Frontal cortex (tissue), 4 donors: Measurements from ENCODE around the gene PLCL1. TPM values are rescaled to one million over a fixed set of nuclear protein-coding genes. Genes with fewer than 3 reads are reported as not detected.

Experiments used
- DNase-seq, 2 donors: peaks; one replicate each; pipeline ENCODE4 v3.0.0; 2012; ENCODE audit warnings: low spot score in 2 of 2
- FAIRE-seq: peaks from 2 replicates; lab custom pipeline; 2012; peaks lifted over from hg19 to GRCh38; lab: Jason Lieb, UNC
- total RNA-seq: library from RNA; depleted of rRNA; stranded (reverse); fragments of >200 nt; gene quantifications from one replicate; pipeline ENCODE4 v1.2.3, GENCODE V29; 2014
- donor health status: control.
- donor health status: control.
- donor health status: control.

The PLCL1 gene
- total RNA-seq, 1 donor from 2014 or later: 32.6 TPM

DNA sequence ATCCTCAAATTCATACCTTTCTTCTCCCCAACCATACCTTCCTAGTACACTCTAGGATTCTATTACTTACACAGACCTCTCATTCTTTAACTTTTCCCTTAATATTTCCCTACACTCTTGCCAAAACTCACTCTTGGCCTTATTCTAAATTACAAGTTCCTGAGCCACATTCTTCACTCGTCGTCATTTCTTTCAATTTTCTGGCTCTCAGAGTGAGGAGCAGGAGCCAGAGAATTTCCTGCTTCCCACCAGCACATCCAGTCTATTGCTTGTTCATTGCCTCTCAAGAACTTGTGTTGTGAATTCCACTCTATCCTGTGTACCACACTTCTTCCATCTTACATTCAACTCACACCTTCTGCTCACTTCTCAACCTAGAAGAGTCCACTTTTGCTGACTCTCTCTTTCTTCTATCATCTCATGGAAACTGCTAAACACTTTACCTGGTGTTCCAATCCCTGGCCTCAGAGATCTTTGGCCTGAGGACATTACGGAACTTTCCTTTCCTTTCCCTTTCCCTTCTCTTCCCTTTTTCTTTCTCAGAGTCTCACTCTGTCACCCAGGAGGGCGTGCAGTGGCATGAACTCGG is 171.6 kb downstream of the PLCL1 start:
- FAIRE-seq (no peak), DNase-seq (no peak)

DNA sequence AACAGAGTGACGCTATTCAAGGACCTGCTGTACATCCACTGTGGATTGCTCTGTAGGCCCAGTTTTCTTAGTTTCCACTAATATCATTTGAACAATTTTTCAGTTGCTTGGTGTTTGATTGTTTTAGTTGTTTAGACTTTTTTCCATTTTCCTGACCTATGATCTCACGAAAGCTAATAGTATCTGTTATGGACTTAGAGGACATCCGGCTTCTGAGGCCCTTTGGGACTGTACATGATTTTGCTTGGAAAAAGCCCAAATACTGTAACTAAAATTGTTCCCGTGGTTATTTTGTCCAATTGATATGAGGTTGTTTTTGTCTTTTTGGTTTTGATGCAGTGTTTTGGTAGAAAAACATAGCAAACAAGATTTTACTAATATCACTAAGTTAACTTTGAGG is 174.6 kb downstream of the PLCL1 start:
- DNase-seq (no peak), FAIRE-seq (no peak)

DNA sequence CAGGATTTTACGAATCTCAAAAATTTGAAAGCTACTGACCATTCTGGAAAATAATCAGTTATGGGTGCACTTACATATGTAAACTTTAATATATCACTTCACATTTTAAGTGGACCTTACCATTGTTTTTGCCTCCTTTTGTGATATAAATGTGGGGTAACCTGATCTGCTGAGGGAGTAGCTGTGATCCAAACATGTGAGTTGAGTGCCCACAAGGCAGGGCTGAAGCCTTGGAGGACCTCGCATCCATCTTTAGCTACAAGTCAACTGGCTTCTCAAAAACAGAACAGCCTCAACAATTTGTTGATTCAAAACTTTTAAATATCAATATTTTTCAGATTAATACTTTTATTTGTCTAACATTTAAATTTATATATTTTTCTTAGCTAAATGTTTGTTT is 178.2 kb downstream of the PLCL1 start:
- DNase-seq (no peak), FAIRE-seq (peak; percentile 78)

DNA sequence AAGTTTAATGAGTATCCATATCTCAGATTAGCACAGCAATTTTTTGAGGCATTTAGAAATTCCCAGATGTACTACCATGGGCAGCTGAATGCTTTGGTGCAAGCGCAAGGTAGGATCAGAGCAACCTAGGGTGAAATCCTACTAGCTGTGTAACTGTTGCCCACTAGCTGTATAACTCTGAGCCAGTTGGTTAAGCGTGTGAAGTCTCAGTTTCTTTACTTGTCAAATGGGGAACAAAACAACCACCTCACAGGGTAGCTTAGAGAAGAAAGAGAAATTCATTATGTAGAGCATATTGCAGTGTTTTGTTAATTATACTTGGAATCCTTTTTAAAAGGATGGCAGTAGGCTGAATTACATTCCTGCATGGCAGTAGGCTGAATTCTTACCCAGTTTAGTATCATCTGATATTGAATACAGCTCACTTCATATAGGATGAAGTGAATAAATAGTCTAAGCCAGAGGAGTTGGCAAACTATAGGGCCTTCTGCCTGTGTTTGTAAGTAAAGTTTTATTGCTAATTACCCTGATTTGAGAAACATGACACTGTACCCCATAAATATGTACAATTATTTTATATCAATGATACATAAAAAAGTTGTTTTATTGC is 180.7 kb downstream of the PLCL1 start:
- DNase-seq (no peak), FAIRE-seq (no peak)

DNA sequence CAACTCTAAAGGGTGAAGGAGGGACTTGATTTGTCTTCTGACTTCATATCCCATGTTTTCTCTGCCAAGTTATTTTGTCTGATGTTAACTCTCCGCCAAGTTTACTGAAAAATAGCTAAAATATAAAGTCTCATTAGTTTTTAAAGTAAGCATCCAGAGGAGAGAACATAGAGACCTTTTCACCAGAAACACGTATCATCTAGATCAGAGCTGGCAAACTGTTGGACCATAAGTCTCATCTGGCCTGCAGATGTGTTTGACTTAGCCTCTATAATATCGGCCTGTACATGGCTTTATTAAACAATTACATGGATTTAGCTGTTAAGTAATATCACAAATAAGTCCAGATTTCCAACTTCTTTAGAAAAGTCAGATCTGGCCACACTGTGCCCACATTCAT is 182.6 kb downstream of the PLCL1 start:
- no peak for FAIRE-seq

DNA sequence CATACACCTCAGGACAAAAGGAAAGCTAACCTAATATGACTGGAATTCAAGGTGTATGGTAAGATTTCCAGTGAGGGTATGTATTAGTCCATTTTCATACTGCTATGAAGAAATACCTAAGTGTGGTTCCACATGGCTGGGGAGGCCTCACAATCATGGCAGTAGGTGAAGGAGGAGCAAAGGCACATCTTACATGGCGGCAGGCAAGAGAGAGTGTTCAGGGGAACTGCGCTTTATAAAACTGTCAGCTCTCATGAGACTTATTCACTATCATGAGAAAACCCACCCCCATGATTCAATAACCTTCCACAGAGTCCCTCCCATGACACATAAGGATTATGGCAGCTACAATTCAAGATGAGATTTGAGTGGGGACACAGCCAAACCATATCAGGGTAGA is 186.0 kb downstream of the PLCL1 start:
- FAIRE-seq (no peak), DNase-seq (no peak)

More for the DNA sequence above, 182.6 kb downstream of the PLCL1 start:
- no peak for DNase-seq

DNA sequence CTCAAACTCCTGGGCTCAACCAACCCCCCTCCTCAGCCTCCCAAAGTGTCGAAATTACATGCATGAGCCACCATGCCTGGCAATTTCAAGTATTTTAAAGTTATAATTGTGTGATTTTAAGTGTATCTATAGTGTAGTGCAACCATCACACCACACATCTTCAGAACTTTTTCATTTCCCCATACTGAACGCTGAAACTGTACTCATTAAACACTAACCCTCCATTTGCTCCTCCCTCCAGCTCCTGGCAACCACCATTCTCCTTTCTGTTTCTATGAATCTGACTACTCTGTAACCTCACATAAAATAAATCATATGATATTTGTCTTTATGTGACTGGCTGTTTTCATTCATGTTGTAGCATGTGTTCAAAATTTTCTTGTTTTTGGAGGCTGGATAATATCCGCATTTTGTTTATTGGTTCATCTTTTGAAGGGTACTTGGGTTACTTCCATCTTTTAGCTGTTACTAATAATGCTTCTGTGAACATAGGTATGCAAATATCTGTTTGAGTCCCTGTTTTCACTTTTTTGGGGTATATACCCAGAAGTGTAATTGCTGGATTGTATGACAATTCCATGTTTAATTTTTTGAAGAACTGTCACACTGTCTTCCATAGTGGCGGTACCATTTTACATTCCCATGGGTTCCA is 188.2 kb downstream of the PLCL1 start:
- DNase-seq (no peak), FAIRE-seq (no peak)

DNA sequence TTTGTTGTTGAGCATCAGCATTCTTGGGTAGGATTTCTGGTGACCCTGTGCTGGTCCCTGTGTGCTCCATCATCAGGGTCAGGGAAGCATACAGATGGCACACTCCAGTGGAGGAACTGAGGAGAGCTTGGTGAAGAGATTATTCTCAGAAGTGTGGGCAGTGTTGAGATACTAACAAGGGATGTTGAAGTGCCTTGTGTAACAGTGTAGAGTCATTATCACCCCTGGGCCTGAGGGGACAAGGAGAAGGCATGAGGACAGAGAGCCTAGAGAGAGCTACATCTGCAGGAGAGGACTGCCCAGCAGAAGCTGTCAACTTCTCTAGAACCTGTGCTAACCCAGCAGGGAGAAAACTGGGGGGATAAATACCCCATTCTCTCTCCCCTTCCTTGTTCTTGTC is 189.0 kb downstream of the PLCL1 start:
- no peak for DNase-seq
- FAIRE-seq: no peak

DNA sequence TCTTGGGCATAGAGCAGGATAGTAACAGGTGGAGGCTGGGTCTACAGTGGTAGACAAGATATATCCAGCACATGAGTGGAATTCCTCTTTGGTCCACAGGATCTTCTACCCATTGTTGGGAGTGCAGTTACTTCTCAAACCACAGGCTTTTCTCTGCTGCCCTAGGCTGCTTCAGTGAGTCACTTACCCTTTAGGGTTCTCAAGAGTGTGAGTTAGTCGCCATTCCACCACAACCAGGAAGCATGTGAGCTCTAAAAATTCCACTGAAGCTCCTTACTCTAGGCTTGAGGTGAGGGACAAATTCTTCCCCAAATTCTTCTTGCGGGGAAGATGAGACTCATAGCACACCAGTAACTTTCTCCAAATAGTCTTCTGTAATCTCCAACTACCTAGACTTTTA is 189.4 kb downstream of the PLCL1 start:
- DNase-seq (no peak), FAIRE-seq (no peak)

DNA sequence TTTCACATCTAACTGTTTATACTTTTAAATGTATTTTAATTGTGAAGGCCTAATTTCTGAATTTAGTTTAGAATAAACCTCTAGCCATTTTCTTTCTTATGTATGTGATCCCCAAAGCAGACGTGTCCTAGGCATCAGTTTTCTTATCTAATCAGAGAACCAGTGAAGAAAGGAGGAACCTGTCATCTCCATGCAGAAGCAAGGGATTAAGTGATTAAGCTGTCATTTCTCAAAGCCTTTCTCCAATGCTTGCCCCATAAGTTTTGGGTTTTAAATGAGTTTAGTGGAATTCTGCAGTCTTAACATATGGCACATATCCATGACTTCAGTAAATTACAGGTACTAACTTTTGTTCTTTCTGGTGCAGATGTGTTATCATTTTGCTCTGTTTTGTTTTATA is 190.4 kb downstream of the PLCL1 start:
- DNase-seq (no peak), FAIRE-seq (no peak)

DNA sequence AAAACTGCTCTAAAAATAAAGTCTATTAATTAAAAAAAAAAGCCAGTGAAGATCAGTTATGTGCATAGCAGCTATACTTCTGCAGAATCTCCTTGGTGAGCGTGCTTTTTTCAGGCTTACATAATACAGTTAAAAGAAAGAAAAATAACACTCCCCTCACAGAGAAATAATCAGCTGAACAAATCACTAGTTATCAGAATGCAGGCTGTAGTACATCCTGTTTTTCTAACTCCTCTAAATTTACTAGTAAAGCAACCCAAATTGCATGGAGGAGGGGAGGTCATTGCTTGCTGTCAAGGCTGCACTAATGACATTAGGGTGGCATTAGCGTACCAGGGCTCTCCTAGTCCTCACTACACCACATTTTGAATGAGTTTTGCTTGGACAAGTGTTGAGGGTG is 192.2 kb downstream of the PLCL1 start:
- no peak for DNase-seq
- no peak for FAIRE-seq

DNA sequence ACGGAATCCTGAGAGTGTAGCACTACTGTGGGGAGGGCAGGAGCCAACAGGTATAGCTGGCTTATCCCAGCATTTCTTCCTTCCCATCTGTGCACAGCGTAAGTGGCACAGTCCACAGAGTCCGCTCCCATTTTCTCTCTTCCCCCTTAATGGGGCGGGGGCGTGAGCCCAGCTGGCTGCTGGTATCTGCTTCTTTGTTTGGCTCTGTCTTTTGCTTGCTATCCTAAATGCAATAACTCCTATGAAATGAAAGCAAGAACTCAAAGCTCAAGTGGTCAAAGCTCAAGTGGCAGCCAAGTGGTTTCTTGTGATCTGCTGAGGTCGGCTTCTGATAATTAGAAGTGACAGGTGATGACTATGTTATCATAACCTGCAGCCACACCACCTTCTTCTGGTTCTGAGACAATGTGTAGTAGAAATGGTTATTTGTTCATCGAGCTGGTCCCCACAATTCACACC is 192.7 kb downstream of the PLCL1 start:
- no peak for DNase-seq
- no peak for FAIRE-seq

DNA sequence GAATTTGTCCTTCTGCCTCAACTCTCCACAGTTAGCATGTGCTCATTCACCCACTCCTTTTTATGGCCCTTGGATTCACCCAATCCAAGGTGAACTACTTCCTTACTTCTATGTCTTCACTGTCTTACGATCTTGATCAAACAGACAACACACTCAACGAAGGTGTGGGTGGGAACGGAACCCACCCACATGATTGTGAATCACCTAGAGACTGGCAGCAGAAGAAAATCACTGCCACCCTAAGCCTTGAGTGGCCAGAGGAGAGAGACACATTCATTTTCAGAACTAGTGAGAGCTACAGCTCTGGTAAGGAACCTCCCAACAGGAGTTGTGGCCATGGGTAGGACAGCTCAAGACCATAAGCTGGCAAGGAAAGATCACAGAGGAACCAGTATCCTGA is 194.3 kb downstream of the PLCL1 start:
- no peak for FAIRE-seq

DNA sequence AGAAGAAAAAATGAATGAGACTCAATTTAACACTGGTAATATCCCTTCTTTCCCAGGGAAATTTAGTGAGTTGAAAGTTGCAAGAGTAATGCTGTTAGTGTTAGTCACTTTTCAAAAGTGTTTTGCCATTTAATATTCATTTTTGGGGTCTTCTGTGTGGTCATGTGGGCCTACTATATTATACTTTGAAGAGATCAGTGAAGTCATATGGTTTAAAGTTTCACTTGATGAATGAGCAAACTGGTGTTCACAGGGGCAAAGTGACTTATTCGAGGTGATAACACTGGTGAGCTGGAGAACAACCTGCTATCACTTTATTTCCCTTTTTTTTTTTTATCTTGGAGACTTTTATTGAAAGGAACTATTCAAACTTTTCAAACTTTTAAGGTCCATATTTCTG is 196.0 kb downstream of the PLCL1 start:
- FAIRE-seq: no peak
- no peak for DNase-seq

More for the DNA sequence above, 194.3 kb downstream of the PLCL1 start:
- no peak for DNase-seq

DNA sequence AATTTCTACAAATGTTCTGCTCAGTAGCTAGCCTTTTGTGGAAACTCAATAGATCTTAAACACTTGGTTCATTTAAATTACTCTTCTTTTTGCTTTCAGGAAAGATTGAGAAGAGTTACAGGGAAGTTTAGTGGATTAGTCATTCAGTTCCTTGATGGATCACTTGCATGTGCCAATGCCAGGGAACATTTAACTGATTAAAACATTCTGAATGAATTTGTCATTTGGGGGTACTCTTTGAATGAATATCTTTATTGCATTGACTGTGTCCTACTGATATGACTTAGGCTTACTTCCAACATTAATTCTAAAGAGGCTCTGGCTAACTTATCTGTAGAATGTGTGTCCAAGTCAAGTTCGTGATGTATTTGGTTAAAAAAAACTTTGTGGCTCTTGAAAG is 199.8 kb downstream of the PLCL1 start:
- FAIRE-seq: peak; percentile 30
- DNase-seq: no peak

DNA sequence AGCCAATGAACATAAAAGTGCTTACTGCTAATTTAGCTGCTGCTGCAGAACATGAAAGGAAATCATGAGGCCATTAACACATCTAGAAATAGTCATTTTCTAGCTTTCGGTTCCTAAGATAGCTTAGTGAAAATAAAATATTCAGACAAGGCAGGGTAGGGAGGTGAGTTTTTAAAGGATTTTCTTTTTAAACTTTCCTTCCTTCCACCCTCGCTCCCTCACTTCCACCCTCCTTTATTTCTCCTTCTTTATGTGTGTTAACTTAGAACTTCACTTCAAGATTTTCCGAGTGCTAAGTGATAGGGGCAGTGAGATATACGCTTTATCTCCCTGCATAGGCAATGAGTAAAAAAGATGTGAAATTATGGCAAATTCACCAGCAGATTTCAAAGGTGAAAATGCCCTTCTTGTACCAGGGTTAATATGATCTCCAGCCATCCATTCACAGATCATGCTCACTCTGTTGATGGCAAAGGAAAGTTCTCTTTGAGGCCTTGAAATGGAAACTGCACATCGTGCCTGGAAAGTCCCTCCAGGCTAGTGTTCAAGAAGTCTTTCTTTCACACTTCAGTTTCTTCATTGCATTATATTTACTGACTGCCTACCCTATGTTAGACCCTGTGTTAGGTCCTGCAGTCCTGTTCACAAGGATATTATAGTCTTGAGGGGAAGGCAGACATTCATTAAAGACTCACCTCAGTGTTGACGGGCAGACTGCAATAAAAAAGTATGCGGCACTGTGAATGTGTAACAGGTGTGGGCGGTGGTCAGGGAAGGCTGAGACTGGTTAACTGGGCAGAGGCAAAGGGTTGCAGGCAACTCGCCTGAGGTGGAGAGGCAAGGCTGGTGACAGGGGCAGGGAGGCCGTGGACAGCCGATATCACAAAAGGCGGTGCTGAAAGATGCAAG is 200.8 kb downstream of the PLCL1 start:
- no peak for DNase-seq
- FAIRE-seq: no peak

DNA sequence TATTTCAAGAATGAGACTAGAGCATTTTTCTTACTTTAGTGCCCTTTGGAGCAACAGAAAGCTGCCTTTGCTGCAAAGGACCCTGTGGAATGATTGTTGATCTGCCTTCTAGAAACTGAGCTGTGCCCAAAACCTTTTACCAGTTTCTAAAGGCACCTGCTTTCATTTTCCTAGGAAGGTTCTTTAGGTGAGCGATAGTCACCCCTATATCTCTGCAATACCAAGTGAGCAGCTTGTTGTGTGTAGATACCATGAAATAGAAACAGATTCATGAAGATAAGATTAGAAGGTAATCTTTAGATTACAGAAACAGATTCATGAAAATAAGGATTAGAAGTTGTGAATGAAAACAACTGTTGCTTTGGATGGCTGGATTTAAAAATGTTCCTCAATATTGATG is 202.3 kb downstream of the PLCL1 start:
- FAIRE-seq: no peak
- no peak for DNase-seq

DNA sequence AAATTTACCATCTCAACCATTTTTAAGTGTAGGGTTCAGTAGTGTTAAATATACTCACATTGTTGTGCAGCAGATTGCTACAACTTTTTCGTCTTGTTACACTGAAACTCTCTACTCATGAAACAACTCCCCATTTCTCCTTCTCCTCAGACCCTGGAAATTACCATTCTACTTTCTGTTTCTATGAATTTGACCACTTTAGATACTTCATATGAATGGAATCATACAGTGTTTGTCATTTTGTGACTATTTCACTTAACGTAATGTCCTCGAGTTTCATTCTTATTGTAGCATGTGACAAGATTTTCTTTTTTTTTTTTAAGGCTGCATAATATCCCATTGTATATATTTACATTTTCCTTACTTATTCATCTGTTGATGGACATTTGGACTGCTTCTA is 203.8 kb downstream of the PLCL1 start:
- no peak for DNase-seq
- FAIRE-seq: no peak

DNA sequence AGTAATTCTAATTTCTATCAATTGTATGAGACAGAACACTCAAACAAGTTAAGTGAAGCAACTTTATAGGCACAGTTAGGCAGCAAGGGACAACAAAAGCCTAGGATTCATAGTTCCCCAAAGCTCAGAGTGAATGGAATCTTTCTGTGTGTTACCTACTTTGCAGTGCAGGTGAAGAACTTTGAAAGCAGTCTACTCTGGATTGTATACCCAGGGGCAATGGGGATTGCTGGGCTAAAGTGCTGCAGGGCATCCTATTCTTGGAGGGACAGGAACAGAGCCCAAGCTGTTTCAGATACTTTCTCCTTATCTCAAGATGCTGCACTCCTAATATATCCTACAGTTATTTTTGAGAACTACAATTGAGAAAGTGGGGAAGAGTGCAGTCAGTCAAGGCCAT is 207.6 kb downstream of the PLCL1 start:
- FAIRE-seq (no peak), DNase-seq (no peak)

DNA sequence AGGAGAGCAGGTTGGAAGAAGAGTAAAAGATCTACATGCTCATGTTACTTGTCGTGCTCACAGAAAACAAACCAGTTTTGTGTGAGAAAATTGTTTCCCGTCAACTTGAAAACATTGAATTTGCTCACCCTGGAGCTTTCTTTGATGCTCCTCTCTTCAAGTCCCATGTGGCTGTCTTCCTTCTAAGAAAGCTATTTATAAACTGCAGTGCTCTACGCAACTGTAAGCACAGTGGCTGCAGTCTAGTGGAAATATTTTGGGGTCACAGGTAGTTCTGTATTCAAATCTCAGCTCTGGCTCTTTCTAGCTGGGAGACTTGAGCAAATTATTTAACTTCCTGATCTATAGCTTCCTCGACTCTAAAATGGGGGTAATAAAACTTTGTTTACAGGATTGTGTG is 211.8 kb downstream of the PLCL1 start:
- DNase-seq (no peak), FAIRE-seq (no peak)

DNA sequence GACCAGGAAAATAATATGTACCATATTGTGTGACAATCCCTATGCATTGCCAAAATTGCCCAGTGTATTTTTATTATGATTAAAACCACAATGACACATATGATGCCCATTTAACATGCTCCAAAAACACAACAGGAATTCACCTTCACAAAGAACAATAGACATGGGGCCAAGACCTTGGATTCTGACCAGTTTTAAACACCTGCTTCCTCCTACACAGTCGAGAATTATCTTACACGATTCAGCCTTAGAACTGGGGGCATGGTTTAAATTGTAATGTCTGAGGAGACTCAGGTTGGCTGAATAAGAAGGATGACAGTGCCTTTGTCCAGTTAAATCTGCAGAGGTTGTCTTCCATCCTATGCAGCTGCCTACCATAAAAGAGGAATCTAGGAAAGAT is 212.7 kb downstream of the PLCL1 start:
- FAIRE-seq (no peak), DNase-seq (no peak)
